Endothelial cell of umbilical vein (primary cell): ENCODE data around the gene MAX. TPM values are rescaled to one million over a fixed set of nuclear protein-coding genes. Genes with fewer than 3 reads are reported as not detected.

Experiments
- BruUV-seq: library from RNA; stranded (reverse); fragments of 400-500 nt; replicated peaks from 2 replicates; lab custom pipeline; 2021; lab: Mats Ljungman, UMichigan
- CTCF ChIA-PET: fragments of 300-600, 350-600 bp; sonication (Branson Sonifier 250); formaldehyde crosslinking; loops from one replicate; lab custom pipeline; 2021; ENCODE audit warnings: antibody characterized with exemption, inconsistent platforms; lab: Charles Lee
- POLR2A ChIA-PET: fragments of 300-600, 350-600 bp; sonication (Branson Sonifier 250); formaldehyde crosslinking; loops from one replicate; lab custom pipeline; 2021; ENCODE audit warnings: antibody characterized with exemption, inconsistent platforms; lab: Charles Lee
- DNase-seq: peaks from one replicate; pipeline ENCODE4 v3.0.0-alpha.2; 2011; ENCODE audit warnings: low read depth, low spot score
- FAIRE-seq: peaks from 2 replicates; lab custom pipeline; 2011; peaks lifted over from hg19 to GRCh38; lab: Jason Lieb, UNC
- H2AFZ ChIP-seq: 2 replicates; pipeline ENCODE4 v1.6.0; 2012; ENCODE audit warnings: low read depth, low read length, control low read depth, inconsistent platforms
- H3K27ac ChIP-seq: 2 replicates; pipeline ENCODE4 v1.5.1; 2011; ENCODE audit warnings: low read depth, mild to moderate bottlenecking, control low read depth, low read length, moderate library complexity; ENCODE audit not compliant: insufficient read depth
- H3K27me3 ChIP-seq, 2 experiments: 2 replicates each; pipeline versions ENCODE4 v1.6.0 to v1.6.1; 2011; ENCODE audit warnings: low read length in 2 of 2, mixed read lengths in 1 of 2; ENCODE audit not compliant: control insufficient read depth in 2 of 2, insufficient read depth in 2 of 2
- H3K36me3 ChIP-seq, 2 experiments: 2 replicates in 1 of 2; 3 replicates in 1 of 2; pipeline ENCODE4 v1.5.1; 2011; ENCODE audit warnings: low read length in 2 of 2, mild to moderate bottlenecking in 1 of 2, moderate library complexity in 1 of 2; ENCODE audit not compliant: control insufficient read depth in 2 of 2, insufficient read depth in 2 of 2; ENCODE audit errors: extremely low read depth in 1 of 2
- H3K4me1 ChIP-seq: 3 replicates; pipeline ENCODE4 v1.5.1; 2011; ENCODE audit warnings: mild to moderate bottlenecking, low read length; ENCODE audit not compliant: control insufficient read depth, insufficient read depth; ENCODE audit errors: extremely low read depth
- H3K4me2 ChIP-seq: 2 replicates; pipeline ENCODE4 v1.6.1; 2011; ENCODE audit warnings: low read length, control low read depth, mixed read lengths; ENCODE audit not compliant: insufficient read depth
- H3K4me3 ChIP-seq, 3 experiments: fragments of 200-600 bp in 1 of 3; sonication (generic), shearing (Covaris generic) in 1 of 3; replicated peaks in 1 of 3; 2 replicates each; pipeline ENCODE4 v1.5.1; 2011 to 2016; ENCODE audit warnings: control low read depth in 3 of 3, low read length in 3 of 3, mild to moderate bottlenecking in 2 of 3, inconsistent platforms in 1 of 3, low read depth in 1 of 3, moderate library complexity in 1 of 3; ENCODE audit not compliant: insufficient read depth in 1 of 3
- H3K79me2 ChIP-seq: 2 replicates; pipeline ENCODE4 v1.6.0; 2012; ENCODE audit warnings: low read length, inconsistent platforms; ENCODE audit not compliant: control insufficient read depth, insufficient read depth
- H3K9ac ChIP-seq: replicated peaks from 2 replicates; pipeline ENCODE3; 2011; ENCODE audit warnings: low read length, control low read depth; ENCODE audit not compliant: insufficient read depth; ENCODE audit errors: extremely low read depth
- H3K9me1 ChIP-seq: replicated peaks from 3 replicates; pipeline ENCODE4 v1.6.0; 2011; ENCODE audit warnings: mild to moderate bottlenecking, low read length; ENCODE audit not compliant: control insufficient read depth, insufficient read depth; ENCODE audit errors: extremely low read depth
- H3K9me3 ChIP-seq: replicated peaks from 2 replicates; pipeline ENCODE4 v1.5.1; 2012; ENCODE audit warnings: low read length, inconsistent platforms; ENCODE audit not compliant: control insufficient read depth, insufficient read depth
- H4K20me1 ChIP-seq: replicated peaks from 2 replicates; pipeline ENCODE3; 2011; ENCODE audit warnings: mild to moderate bottlenecking, low read length; ENCODE audit not compliant: control insufficient read depth, insufficient read depth; ENCODE audit errors: extremely low read depth
- EZH2 ChIP-seq: IDR thresholded peaks from 2 replicates; pipeline ENCODE4 v1.6.1; 2012; ENCODE audit warnings: borderline replicate concordance, low read depth, mild to moderate bottlenecking, moderate library complexity, low read length, inconsistent platforms; ENCODE audit not compliant: severe bottlenecking
- GATA2 ChIP-seq: IDR thresholded peaks from 2 replicates; pipeline ENCODE4 v1.7.0; 2011; ENCODE audit warnings: low read depth, mild to moderate bottlenecking, moderate library complexity, mixed read lengths, low read length; ENCODE audit not compliant: insufficient read length, insufficient read depth
- JUN ChIP-seq: IDR thresholded peaks from 2 replicates; pipeline ENCODE4 v1.6.1; 2011; ENCODE audit warnings: borderline replicate concordance, low read depth; ENCODE audit not compliant: insufficient read length, insufficient read depth
- POLR2A ChIP-seq: IDR thresholded peaks from 2 replicates; pipeline ENCODE4 v1.6.1; 2012; ENCODE audit warnings: low read depth, mild to moderate bottlenecking, control low read depth, low read length
- dilution Hi-C: fragments of 300-500 bp; cut with MboI; formaldehyde crosslinking; loops from one replicate; pipeline ENCODE4 v1.15.0; 2019; ENCODE audit warnings: low sequenced_read_pairs; ENCODE audit not compliant: extremely low pct_ligation_motif_present
- intact Hi-C: fragments of 100-400 bp; cut with micrococcal nuclease; formaldehyde crosslinking; loops from one replicate; pipeline ENCODE4 v1.10.0; 2022
- polyA plus RNA-seq, 4 experiments: library from polyadenylated mRNA; depleted of rRNA in 3 of 4; stranded (reverse) in 3 of 4; unstranded in 1 of 4; fragments of >200 nt; gene quantifications; 2 replicates each; pipeline versions ENCODE4 v1.2.1 to v1.2.3, GENCODE V29; 2011 to 2012; ENCODE audit warnings: missing spikeins in 1 of 4
- total RNA-seq: library from RNA; stranded (reverse); gene quantifications from 2 replicates; pipeline ENCODE4 v1.2.3, GENCODE V29; 2021

The MAX gene
- total and polyA plus RNA-seq, 2 donors (not counting 3 experiments of a cell fraction or from before 2014, with no cell fraction given) = 70.1 to 79.5 TPM

GRCh38 chr14:65132855-65133254 is 30.5 kb upstream of the MAX start:
- Histone ChIP-seq H4K20me1 (no peaks in the 10 kb centered on the region), H2AFZ (no peak overlapping the region), H3K9ac (no peak overlapping the region), H3K4me2 (no peak overlapping the region), H3K4me3 (no peak overlapping the region), H3K4me1 (no peaks in the 10 kb centered on the region), H3K36me3 (no peaks in the 10 kb centered on the region), H3K27ac (no peak overlapping the region), H3K9me3 (no peaks in the 10 kb centered on the region), H3K9me1 (no peaks in the 10 kb centered on the region), H3K79me2 (no peaks in the 10 kb centered on the region), H3K27me3 (no peaks in the 10 kb centered on the region)
- no TSS peak for BruUV-seq
- dilution Hi-C loops = no loop called here
- ChIA-PET CTCF (no interaction called here), POLR2A (no interaction called here)
- intact Hi-C loops = no loop called here
- DNase-seq (no peak), FAIRE-seq (no peak)
- TF ChIP-seq GATA2 = no peak
- no peak for TF ChIP-seq EZH2

GRCh38 chr14:65131301-65131701 is 29.0 kb upstream of the MAX start:
- Histone ChIP-seq H3K4me3 (no peak overlapping the region), H3K27me3 (no peaks in the 10 kb centered on the region), H3K36me3 (no peaks in the 10 kb centered on the region), H4K20me1 (no peaks in the 10 kb centered on the region), H3K9me1 (no peaks in the 10 kb centered on the region), H3K4me1 (no peaks in the 10 kb centered on the region), H2AFZ (no peak overlapping the region), H3K79me2 (no peaks in the 10 kb centered on the region), H3K9ac (no peak overlapping the region), H3K4me2 (no peak overlapping the region), H3K27ac (no peak overlapping the region), H3K9me3 (no peaks in the 10 kb centered on the region)
- TF ChIP-seq JUN (no peak), POLR2A (no peak)
- no TSS peak for BruUV-seq
- intact Hi-C loops = no loop called here
- CTCF ChIA-PET = no interaction called here
- no peak for DNase-seq
- POLR2A ChIA-PET = no interaction called here
- dilution Hi-C loops = no loop called here
- no peak for FAIRE-seq
